ENCODE results near the gene ARHGAP22. TPM values are rescaled to one million over a fixed set of nuclear protein-coding genes. Genes with fewer than 3 reads are reported as not detected.

The ARHGAP22 gene
- total RNA-seq, 1 donor from 2014 or later = 6.2 TPM

DNA sequence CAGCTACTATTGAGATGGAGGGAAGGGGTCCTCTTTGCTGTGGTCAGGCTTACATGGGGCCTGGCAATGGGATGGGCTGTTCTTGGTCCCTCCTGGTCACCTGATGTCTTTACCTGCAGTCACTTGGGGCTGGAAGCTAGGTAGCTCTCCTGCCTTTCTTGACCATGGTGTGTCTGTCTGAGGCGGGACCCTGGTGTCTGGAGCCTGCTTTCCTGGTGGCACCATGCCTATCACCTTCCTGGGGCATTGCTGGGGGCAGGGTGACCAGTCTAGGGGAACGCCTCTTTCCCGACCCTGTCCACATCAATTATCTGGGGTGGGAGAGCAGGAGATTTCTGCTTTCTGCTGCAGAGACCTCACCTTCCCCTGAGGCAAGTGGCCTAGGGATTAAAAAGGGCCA lies 55.6 kb downstream of the ARHGAP22 start:
- Histone ChIP-seq H3K27ac (ENCODE audit: low read depth, low read length) (no peak overlapping the region), H3K9me3 (ENCODE audit: insufficient read depth, low read depth, low read length) (no peaks in the 10 kb centered on the region), H3K27me3 (ENCODE audit: insufficient read depth, low read length) (no peaks in the 10 kb centered on the region), H3K36me3 (ENCODE audit: insufficient read depth, low read length) (peaks cover 23% of the 10 kb centered on the region), H3K4me1 (ENCODE audit: insufficient read depth, low read length) (no peaks in the 10 kb centered on the region), H3K4me3 (ENCODE audit: insufficient read depth, low read depth, low read length) (no peak overlapping the region), H2AFZ (ENCODE audit: low read depth, low read length) (no peak overlapping the region), H3K79me2 (ENCODE audit: insufficient read depth, low read length) (peaks cover 3% of the 10 kb centered on the region), H3K4me2 (ENCODE audit: low read length) (no peak overlapping the region), H3K9ac (ENCODE audit: low read length) (no peak overlapping the region), H4K20me1 (ENCODE audit: insufficient read depth, low read length) (peaks cover 46% of the 10 kb centered on the region)
- no peak for FAIRE-seq
- Mint-ChIP-seq H3K4me1 (ENCODE audit: low read depth, unreplicated experiment) (no peaks in the 10 kb centered on the region), H3K27me3 (ENCODE audit: low read depth, unreplicated experiment) (peaks cover 18% of the 10 kb centered on the region), H3K9me3 (ENCODE audit: unreplicated experiment) (peaks cover 5% of the 10 kb centered on the region), H3K27ac (ENCODE audit: unreplicated experiment) (no peak overlapping the region), H3K4me3 (ENCODE audit: unreplicated experiment) (no peak overlapping the region), H3K36me3 (ENCODE audit: low read depth, unreplicated experiment) (no peaks in the 10 kb centered on the region)
- TF ChIP-seq CTCF (IDR thresholded peaks at IDR 0.05; ENCODE audit: insufficient read depth, low read depth, low read length) (no peak), EZH2 (IDR thresholded peaks at IDR 0.05; ENCODE audit: insufficient read depth, low read length) (no peak)
- no peak for DNase-seq (ENCODE audit: low read depth)

- H4K20me1 ChIP-seq (ENCODE audit: insufficient read depth, low read length) = peaks cover 49% of the 10 kb centered on the region
- Mint-ChIP-seq H3K9me3 (ENCODE audit: unreplicated experiment) (peaks cover 5% of the 10 kb centered on the region), H3K27me3 (ENCODE audit: low read depth, unreplicated experiment) (peaks cover 18% of the 10 kb centered on the region), H3K4me3 (ENCODE audit: unreplicated experiment) (no peak overlapping the region), H3K27ac (ENCODE audit: unreplicated experiment) (no peak overlapping the region), H3K4me1 (ENCODE audit: low read depth, unreplicated experiment) (no peaks in the 10 kb centered on the region), H3K36me3 (ENCODE audit: low read depth, unreplicated experiment) (no peaks in the 10 kb centered on the region)
- FAIRE-seq = no peak
- no peak overlapping the region for H3K4me3 ChIP-seq (ENCODE audit: insufficient read depth, low read depth, low read length)
- no peak overlapping the region for H3K9ac ChIP-seq (ENCODE audit: low read length)
- no peaks in the 10 kb centered on the region for H3K27me3 ChIP-seq (ENCODE audit: insufficient read depth, low read length)
- H3K9me3 ChIP-seq (ENCODE audit: insufficient read depth, low read depth, low read length) = no peaks in the 10 kb centered on the region
- no peak for TF ChIP-seq EZH2 (IDR thresholded peaks at IDR 0.05; ENCODE audit: insufficient read depth, low read length)
- no peak for TF ChIP-seq CTCF (IDR thresholded peaks at IDR 0.05; ENCODE audit: insufficient read depth, low read depth, low read length)
- no peak for DNase-seq (ENCODE audit: low read depth)
- H3K27ac ChIP-seq (ENCODE audit: low read depth, low read length) = no peak overlapping the region
- peaks cover 19% of the 10 kb centered on the region for H3K36me3 ChIP-seq (ENCODE audit: insufficient read depth, low read length)
- no peaks in the 10 kb centered on the region for H3K4me1 ChIP-seq (ENCODE audit: insufficient read depth, low read length)
- H3K4me2 ChIP-seq (ENCODE audit: low read length) = no peak overlapping the region
- H3K79me2 ChIP-seq (ENCODE audit: insufficient read depth, low read length) = peaks cover 3% of the 10 kb centered on the region
- H2AFZ ChIP-seq (ENCODE audit: low read depth, low read length) = no peak overlapping the region
Measured at GRCh38 chr10:48548531-48549135, 56.2 kb downstream of the ARHGAP22 start.

- DNase-seq (ENCODE audit: low read depth) (no peak), FAIRE-seq (no peak)
- Histone ChIP-seq H3K9me3 (ENCODE audit: insufficient read depth, low read depth, low read length) (no peaks in the 10 kb centered on the region), H3K79me2 (ENCODE audit: insufficient read depth, low read length) (peaks cover 3% of the 10 kb centered on the region), H3K4me2 (ENCODE audit: low read length) (no peak overlapping the region), H4K20me1 (ENCODE audit: insufficient read depth, low read length) (peaks cover 51% of the 10 kb centered on the region), H3K4me1 (ENCODE audit: insufficient read depth, low read length) (no peaks in the 10 kb centered on the region), H2AFZ (ENCODE audit: low read depth, low read length) (no peak overlapping the region), H3K27ac (ENCODE audit: low read depth, low read length) (no peak overlapping the region), H3K4me3 (ENCODE audit: insufficient read depth, low read depth, low read length) (no peak overlapping the region), H3K27me3 (ENCODE audit: insufficient read depth, low read length) (no peaks in the 10 kb centered on the region), H3K36me3 (ENCODE audit: insufficient read depth, low read length) (peaks cover 22% of the 10 kb centered on the region), H3K9ac (ENCODE audit: low read length) (no peak overlapping the region)
- Mint-ChIP-seq H3K4me1 (ENCODE audit: low read depth, unreplicated experiment) (no peaks in the 10 kb centered on the region), H3K27me3 (ENCODE audit: low read depth, unreplicated experiment) (peaks cover 18% of the 10 kb centered on the region), H3K36me3 (ENCODE audit: low read depth, unreplicated experiment) (no peaks in the 10 kb centered on the region), H3K27ac (ENCODE audit: unreplicated experiment) (no peak overlapping the region), H3K4me3 (ENCODE audit: unreplicated experiment) (no peak overlapping the region), H3K9me3 (ENCODE audit: unreplicated experiment) (peaks cover 5% of the 10 kb centered on the region)
- TF ChIP-seq CTCF (IDR thresholded peaks at IDR 0.05; ENCODE audit: insufficient read depth, low read depth, low read length) = no peak
- no peak for TF ChIP-seq EZH2 (IDR thresholded peaks at IDR 0.05; ENCODE audit: insufficient read depth, low read length)
Measured at GRCh38 chr10:48547981-48548380, 56.9 kb downstream of the ARHGAP22 start.

All from astrocyte (in vitro differentiated cells and primary cell).